SK-N-SH treated with all-trans-retinoic acid at 6 μM for 48 hours (cell line): ENCODE data around the gene MKS1.

ENCODE experiments used
- ATAC-seq: fragments of 200-7000 bp; cut with Tn5 transposase; 3 replicates; pipeline ENCODE4 v1.9.1; 2020; ENCODE audit warnings: mild to moderate bottlenecking, moderate library complexity
- ARNTL ChIP-seq: fragments of 450-650 bp; formaldehyde crosslinking; IDR thresholded peaks from 2 replicates; pipeline ENCODE4 v1.5.0; 2020; ENCODE audit warnings: low read depth, mild to moderate bottlenecking, moderate library complexity, borderline replicate concordance
- BACH2 ChIP-seq: fragments of 250-450 bp; sonication (Bioruptor Pico); IDR thresholded peaks from 2 replicates; pipeline ENCODE4 v1.9.0; 2021; ENCODE audit warnings: mild to moderate bottlenecking, borderline replicate concordance
- CSDC2 ChIP-seq: fragments of 250-450 bp; sonication (Bioruptor Pico); IDR thresholded peaks from 2 replicates; pipeline ENCODE4 v1.5.0; 2020; ENCODE audit warnings: mild to moderate bottlenecking, moderate library complexity
- ESRRG ChIP-seq: fragments of 250-450 bp; sonication (Bioruptor Pico); IDR thresholded peaks from 2 replicates; pipeline ENCODE4 v1.6.1; 2021; ENCODE audit warnings: mild to moderate bottlenecking
- GLIS3 ChIP-seq: fragments of 250-450 bp; sonication (Bioruptor Pico); IDR thresholded peaks from 2 replicates; pipeline ENCODE4 v1.5.0; 2020; ENCODE audit warnings: mild to moderate bottlenecking, moderate library complexity
- ISL1 ChIP-seq: fragments of 250-450 bp; sonication (Bioruptor Pico); IDR thresholded peaks from 2 replicates; pipeline ENCODE4 v2.1.2; 2022; ENCODE audit warnings: mild to moderate bottlenecking, moderate library complexity
- OSR1 ChIP-seq: fragments of 250-450 bp; sonication (Bioruptor Pico); IDR thresholded peaks from 2 replicates; pipeline ENCODE4 v1.8.0; 2022; ENCODE audit warnings: moderate library complexity, mild to moderate bottlenecking, inconsistent platforms
- RARB ChIP-seq: fragments of 250-450 bp; sonication (Bioruptor Pico); IDR thresholded peaks from 2 replicates; pipeline ENCODE4 v1.8.0; 2021; ENCODE audit warnings: mild to moderate bottlenecking, moderate library complexity
- SNAI2 ChIP-seq: fragments of 250-450 bp; sonication (Bioruptor Pico); IDR thresholded peaks from 2 replicates; pipeline ENCODE4 v1.5.0; 2020; ENCODE audit warnings: mild to moderate bottlenecking, moderate library complexity
- TCF4 ChIP-seq: fragments of 250-450 bp; sonication (Bioruptor Pico); IDR thresholded peaks from 2 replicates; pipeline ENCODE4 v1.8.0; 2021; ENCODE audit warnings: mild to moderate bottlenecking, moderate library complexity, borderline replicate concordance
- TOX ChIP-seq: fragments of 250-450 bp; sonication (Bioruptor Pico); IDR thresholded peaks from 2 replicates; pipeline ENCODE4 v1.8.0; 2021; ENCODE audit warnings: mild to moderate bottlenecking, moderate library complexity, borderline replicate concordance
- ZFP3 ChIP-seq: fragments of 250-450 bp; sonication (Bioruptor Pico); IDR thresholded peaks from 2 replicates; pipeline ENCODE4 v1.5.0; 2020; ENCODE audit warnings: mild to moderate bottlenecking, moderate library complexity
- ZFP30 ChIP-seq: fragments of 450-650 bp; formaldehyde crosslinking; IDR thresholded peaks from 2 replicates; pipeline ENCODE4 v1.5.0; 2022; ENCODE audit warnings: mild to moderate bottlenecking, moderate library complexity
- ZNF565 ChIP-seq: fragments of 450-650 bp; formaldehyde crosslinking; conservative IDR thresholded peaks from 2 replicates; pipeline ENCODE4 v1.5.0; 2020; ENCODE audit warnings: low read depth, mild to moderate bottlenecking, moderate library complexity
- ZNF70 ChIP-seq: fragments of 450-650 bp; formaldehyde crosslinking; IDR thresholded peaks from 2 replicates; pipeline ENCODE4 v1.5.0; 2020; ENCODE audit warnings: mild to moderate bottlenecking, moderate library complexity
- ZNF8 ChIP-seq: fragments of 450-650 bp; formaldehyde crosslinking; IDR thresholded peaks from 2 replicates; pipeline ENCODE4 v1.5.0; 2020; ENCODE audit warnings: mild to moderate bottlenecking, moderate library complexity
- TF ChIP-seq, protein P1 (sequence below): fragments of 250-450 bp; sonication (Bioruptor Pico); IDR thresholded peaks from 2 replicates; pipeline ENCODE4 v1.8.0; 2020; ENCODE audit warnings: mild to moderate bottlenecking, moderate library complexity, borderline replicate concordance
- TF ChIP-seq, protein P2 (sequence below): fragments of 250-450 bp; sonication (Bioruptor Pico); IDR thresholded peaks from 2 replicates; pipeline ENCODE4 v1.5.0; 2020; ENCODE audit warnings: mild to moderate bottlenecking, moderate library complexity
- TF ChIP-seq, protein P3 (sequence below): fragments of 250-450 bp; sonication (Bioruptor Pico); IDR thresholded peaks from 2 replicates; pipeline ENCODE4 v1.8.0; 2021; ENCODE audit warnings: low read depth, mild to moderate bottlenecking, moderate library complexity, borderline replicate concordance
- TF ChIP-seq, protein P4 (sequence below): fragments of 250-450 bp; sonication (Bioruptor Pico); IDR thresholded peaks from 2 replicates; pipeline ENCODE4 v1.5.1; 2020; ENCODE audit warnings: low read depth, mild to moderate bottlenecking, moderate library complexity

MKS1 gene

DNA sequence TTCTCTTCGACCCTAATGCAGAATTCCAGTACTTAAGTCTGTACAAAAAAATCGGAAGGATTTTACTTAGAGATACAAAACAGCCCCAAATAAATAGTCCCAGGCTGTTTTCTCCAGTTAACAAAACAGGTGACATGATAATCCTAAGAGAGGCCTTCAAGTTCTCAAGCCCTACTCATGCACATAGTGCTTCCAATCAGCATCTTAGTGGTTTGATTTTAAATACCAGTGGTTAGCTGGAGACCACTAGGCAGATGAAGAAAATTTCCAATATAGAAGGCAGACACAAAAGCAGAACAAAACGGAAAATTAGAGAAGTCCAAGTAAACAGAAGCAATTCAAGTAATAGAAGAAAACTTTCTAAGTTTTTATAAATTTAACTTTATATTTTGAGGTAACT is 57.5 kb downstream of the MKS1 start:
- no peak for ATAC-seq
- TF ChIP-seq ZNF8 (CRISPR knock-in tag) (no peak), CSDC2 (CRISPR knock-in tag) (no peak), GLIS3 (no peak), ISL1 (CRISPR knock-in tag) (no peak), RARB (CRISPR knock-in tag) (no peak), ESRRG (CRISPR knock-in tag) (no peak), ZFP30 (CRISPR knock-in tag) (no peak), ARNTL (CRISPR knock-in tag) (no peak), SNAI2 (CRISPR knock-in tag) (no peak), ZNF565 (no peak), TCF4 (CRISPR knock-in tag) (no peak), ZNF70 (no peak), BACH2 (no peak), OSR1 (CRISPR knock-in tag) (no peak)
- TF ChIP-seq, protein P1, sequence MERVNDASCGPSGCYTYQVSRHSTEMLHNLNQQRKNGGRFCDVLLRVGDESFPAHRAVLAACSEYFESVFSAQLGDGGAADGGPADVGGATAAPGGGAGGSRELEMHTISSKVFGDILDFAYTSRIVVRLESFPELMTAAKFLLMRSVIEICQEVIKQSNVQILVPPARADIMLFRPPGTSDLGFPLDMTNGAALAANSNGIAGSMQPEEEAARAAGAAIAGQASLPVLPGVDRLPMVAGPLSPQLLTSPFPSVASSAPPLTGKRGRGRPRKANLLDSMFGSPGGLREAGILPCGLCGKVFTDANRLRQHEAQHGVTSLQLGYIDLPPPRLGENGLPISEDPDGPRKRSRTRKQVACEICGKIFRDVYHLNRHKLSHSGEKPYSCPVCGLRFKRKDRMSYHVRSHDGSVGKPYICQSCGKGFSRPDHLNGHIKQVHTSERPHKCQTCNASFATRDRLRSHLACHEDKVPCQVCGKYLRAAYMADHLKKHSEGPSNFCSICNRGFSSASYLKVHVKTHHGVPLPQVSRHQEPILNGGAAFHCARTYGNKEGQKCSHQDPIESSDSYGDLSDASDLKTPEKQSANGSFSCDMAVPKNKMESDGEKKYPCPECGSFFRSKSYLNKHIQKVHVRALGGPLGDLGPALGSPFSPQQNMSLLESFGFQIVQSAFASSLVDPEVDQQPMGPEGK (CRISPR knock-in tag), result no peak
- TF ChIP-seq, protein P2, sequence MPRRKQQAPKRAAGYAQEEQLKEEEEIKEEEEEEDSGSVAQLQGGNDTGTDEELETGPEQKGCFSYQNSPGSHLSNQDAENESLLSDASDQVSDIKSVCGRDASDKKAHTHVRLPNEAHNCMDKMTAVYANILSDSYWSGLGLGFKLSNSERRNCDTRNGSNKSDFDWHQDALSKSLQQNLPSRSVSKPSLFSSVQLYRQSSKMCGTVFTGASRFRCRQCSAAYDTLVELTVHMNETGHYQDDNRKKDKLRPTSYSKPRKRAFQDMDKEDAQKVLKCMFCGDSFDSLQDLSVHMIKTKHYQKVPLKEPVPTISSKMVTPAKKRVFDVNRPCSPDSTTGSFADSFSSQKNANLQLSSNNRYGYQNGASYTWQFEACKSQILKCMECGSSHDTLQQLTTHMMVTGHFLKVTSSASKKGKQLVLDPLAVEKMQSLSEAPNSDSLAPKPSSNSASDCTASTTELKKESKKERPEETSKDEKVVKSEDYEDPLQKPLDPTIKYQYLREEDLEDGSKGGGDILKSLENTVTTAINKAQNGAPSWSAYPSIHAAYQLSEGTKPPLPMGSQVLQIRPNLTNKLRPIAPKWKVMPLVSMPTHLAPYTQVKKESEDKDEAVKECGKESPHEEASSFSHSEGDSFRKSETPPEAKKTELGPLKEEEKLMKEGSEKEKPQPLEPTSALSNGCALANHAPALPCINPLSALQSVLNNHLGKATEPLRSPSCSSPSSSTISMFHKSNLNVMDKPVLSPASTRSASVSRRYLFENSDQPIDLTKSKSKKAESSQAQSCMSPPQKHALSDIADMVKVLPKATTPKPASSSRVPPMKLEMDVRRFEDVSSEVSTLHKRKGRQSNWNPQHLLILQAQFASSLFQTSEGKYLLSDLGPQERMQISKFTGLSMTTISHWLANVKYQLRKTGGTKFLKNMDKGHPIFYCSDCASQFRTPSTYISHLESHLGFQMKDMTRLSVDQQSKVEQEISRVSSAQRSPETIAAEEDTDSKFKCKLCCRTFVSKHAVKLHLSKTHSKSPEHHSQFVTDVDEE (CRISPR knock-in tag), result no peak
- TF ChIP-seq, protein P3, sequence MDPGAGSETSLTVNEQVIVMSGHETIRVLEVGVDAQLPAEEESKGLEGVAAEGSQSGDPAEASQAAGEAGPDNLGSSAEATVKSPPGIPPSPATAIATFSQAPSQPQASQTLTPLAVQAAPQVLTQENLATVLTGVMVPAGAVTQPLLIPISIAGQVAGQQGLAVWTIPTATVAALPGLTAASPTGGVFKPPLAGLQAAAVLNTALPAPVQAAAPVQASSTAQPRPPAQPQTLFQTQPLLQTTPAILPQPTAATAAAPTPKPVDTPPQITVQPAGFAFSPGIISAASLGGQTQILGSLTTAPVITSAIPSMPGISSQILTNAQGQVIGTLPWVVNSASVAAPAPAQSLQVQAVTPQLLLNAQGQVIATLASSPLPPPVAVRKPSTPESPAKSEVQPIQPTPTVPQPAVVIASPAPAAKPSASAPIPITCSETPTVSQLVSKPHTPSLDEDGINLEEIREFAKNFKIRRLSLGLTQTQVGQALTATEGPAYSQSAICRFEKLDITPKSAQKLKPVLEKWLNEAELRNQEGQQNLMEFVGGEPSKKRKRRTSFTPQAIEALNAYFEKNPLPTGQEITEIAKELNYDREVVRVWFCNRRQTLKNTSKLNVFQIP (CRISPR knock-in tag), result no peak

DNA sequence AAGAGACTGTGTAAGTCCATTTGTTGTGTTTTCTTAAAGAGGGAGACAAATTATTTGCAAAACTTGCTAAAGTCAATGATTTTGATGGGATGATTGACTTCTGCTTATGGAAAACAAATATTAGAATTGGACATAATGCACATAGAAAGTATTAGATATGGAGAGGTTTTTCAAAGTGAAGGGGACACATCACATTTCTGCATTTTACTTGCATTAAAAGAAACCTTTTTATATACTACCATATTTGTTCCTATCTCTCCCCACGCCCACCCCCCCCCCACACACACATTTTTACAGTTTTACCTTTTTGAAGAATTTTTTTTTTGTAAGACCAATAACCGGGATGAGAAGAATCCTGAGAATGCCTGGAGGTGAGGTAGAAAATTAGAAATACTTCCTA is 60.9 kb downstream of the MKS1 start:
- no peak for ATAC-seq
- no peak for TF ChIP-seq ESRRG (CRISPR knock-in tag)
- TF ChIP-seq, protein P3 (CRISPR knock-in tag), result no peak
- no peak for TF ChIP-seq ZFP30 (CRISPR knock-in tag)
- TF ChIP-seq TCF4 (CRISPR knock-in tag), result no peak
- TF ChIP-seq ZNF70, result no peak
- no peak for TF ChIP-seq TOX
- no peak for TF ChIP-seq ARNTL (CRISPR knock-in tag)
- TF ChIP-seq, protein P4, sequence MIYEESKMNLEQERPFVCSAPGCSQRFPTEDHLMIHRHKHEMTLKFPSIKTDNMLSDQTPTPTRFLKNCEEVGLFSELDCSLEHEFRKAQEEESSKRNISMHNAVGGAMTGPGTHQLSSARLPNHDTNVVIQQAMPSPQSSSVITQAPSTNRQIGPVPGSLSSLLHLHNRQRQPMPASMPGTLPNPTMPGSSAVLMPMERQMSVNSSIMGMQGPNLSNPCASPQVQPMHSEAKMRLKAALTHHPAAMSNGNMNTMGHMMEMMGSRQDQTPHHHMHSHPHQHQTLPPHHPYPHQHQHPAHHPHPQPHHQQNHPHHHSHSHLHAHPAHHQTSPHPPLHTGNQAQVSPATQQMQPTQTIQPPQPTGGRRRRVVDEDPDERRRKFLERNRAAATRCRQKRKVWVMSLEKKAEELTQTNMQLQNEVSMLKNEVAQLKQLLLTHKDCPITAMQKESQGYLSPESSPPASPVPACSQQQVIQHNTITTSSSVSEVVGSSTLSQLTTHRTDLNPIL (CRISPR knock-in tag), result no peak

DNA sequence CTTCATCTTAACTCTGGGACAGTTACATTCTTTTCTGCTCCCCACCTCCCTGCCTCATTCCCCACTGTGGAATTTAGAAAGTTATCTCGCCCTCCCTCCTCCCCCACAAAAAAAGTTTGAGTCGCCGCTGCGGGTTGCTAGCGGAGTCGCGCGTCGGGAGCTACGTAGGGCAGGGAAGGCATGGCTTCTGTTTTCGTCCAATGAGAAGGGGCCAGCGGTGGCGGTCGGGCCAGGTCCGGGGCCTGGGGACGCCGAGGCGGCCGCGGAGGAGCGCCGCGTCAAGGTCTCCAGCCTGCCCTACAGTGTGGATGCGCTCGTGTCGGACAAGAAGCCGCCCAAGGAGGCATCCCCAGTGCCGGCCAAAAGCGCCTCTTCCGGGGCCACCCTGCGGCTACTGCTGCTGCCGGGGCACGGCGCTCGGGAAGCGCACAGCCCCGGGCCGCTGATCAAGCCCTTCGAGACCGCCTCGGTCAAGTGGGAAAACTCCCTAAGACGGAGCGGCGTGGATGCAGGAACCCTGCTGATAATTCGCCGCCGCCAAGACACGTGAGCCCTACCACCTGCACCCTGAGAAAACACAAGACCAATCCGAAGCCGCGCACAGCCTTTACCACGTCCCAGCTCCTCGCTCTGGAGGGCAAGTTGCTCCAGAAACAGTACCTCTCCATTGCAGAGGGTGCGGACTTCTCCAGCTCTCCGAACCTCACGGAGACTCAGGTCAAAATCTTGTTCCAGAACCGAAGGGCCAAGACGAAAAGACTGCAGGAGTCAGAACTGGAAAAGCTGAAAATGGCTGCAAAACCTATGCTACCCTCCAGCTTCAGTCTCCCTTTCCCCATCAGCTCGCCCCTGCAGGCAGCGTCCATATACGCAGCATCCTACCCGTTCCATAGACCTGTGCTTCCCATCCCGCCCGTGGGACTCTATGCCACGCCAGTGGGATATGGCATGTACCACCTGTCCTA is 61.9 kb downstream of the MKS1 start:
- peak; percentile 83 for ATAC-seq
- 0 out of 2 replicates have a peak, but pooled peaks have one; percentile 49 for TF ChIP-seq ZFP3
- no peak for TF ChIP-seq ZNF8 (CRISPR knock-in tag)
